GM19238 (cell line): ENCODE measurements around the gene MASP1.

Experiments
- DNase-seq: peaks from one replicate; pipeline ENCODE4 v3.0.0; 2011; ENCODE audit warnings: low spot score; ENCODE audit not compliant: insufficient read length

The MASP1 gene

GRCh38 chr3:187293516-187294430 lies 2.2 kb upstream of the MASP1 start:
- DNase-seq: no peak

GRCh38 chr3:187292631-187293515 lies 1.3 kb upstream of the MASP1 start:
- DNase-seq: no peak

GRCh38 chr3:187292181-187292580 lies 644 bp upstream of the MASP1 start:
- DNase-seq: no peak

- DNase-seq: no peak
Observed at GRCh38 chr3:187291001-187291511, 481 bp downstream of the MASP1 start.

GRCh38 chr3:187290503-187290902 lies 1.0 kb downstream of the MASP1 start:
- no peak for DNase-seq

GRCh38 chr3:187288855-187289605 lies 2.5 kb downstream of the MASP1 start:
- DNase-seq: no peak

- no peak for DNase-seq
Observed at GRCh38 chr3:187288131-187288854, 3.2 kb downstream of the MASP1 start.

GRCh38 chr3:187287256-187287655 lies 4.3 kb downstream of the MASP1 start:
- no peak for DNase-seq

GRCh38 chr3:187286467-187287059 lies 5.0 kb downstream of the MASP1 start:
- no peak for DNase-seq

GRCh38 chr3:187281191-187281714 lies 10.3 kb downstream of the MASP1 start:
- no peak for DNase-seq

GRCh38 chr3:187280644-187281043 lies 10.9 kb downstream of the MASP1 start:
- DNase-seq: no peak

- no peak for DNase-seq
Observed at GRCh38 chr3:187277129-187277462, 14.4 kb downstream of the MASP1 start.

- no peak for DNase-seq
Observed at GRCh38 chr3:187276397-187277128, 15.0 kb downstream of the MASP1 start.

- DNase-seq: no peak
Observed at GRCh38 chr3:187274977-187275338, 16.6 kb downstream of the MASP1 start.

GRCh38 chr3:187274315-187274976 lies 17.1 kb downstream of the MASP1 start:
- no peak for DNase-seq

- no peak for DNase-seq
Observed at GRCh38 chr3:187271582-187271981, 20.0 kb downstream of the MASP1 start.

GRCh38 chr3:187269486-187269885 lies 22.1 kb downstream of the MASP1 start:
- DNase-seq: no peak

- no peak for DNase-seq
Observed at GRCh38 chr3:187267306-187267705, 24.2 kb downstream of the MASP1 start.

GRCh38 chr3:187266691-187267090 lies 24.8 kb downstream of the MASP1 start:
- DNase-seq: no peak
